Breast epithelium (tissue), 4 donors: ENCODE measurements around the gene CAMTA1. TPM values are rescaled to one million over a fixed set of nuclear protein-coding genes. Genes with fewer than 3 reads are reported as not detected.

Source experiments
- DNase-seq, 2 donors: peaks; one replicate each; pipeline ENCODE4 v3.0.0-alpha.2; 2019; ENCODE audit warnings: low spot score in 2 of 2
- H3K27ac ChIP-seq, 2 donors: fragments of 200-600 bp; sonication (generic) in 1 of 2; one replicate each; pipeline ENCODE4 v1.5.1; 2016 to 2019; ENCODE audit warnings: mild to moderate bottlenecking in 1 of 2
- H3K27me3 ChIP-seq, 2 donors: fragments of 200-600 bp; sonication (generic) in 1 of 2; one replicate each; pipeline versions ENCODE4 v1.5.1 to v1.6.0; 2017 to 2019; ENCODE audit warnings: control low read depth in 1 of 2, mild to moderate bottlenecking in 1 of 2
- H3K36me3 ChIP-seq: fragments of 200-600 bp; one replicate; pipeline ENCODE4 v1.5.1; 2019
- H3K4me1 ChIP-seq, 2 donors: fragments of 200-600 bp; sonication (generic); one replicate each; pipeline ENCODE4 v1.5.1; 2016 to 2019; ENCODE audit warnings: control low read depth in 1 of 2
- H3K4me3 ChIP-seq, 3 donors: fragments of 200-600 bp; sonication (generic); 1 replicate in 2 of 3; 2 replicates in 1 of 3; pipeline ENCODE4 v1.5.1; 2016 to 2019; ENCODE audit warnings: mild to moderate bottlenecking in 3 of 3, moderate library complexity in 2 of 3
- H3K9me3 ChIP-seq, 2 donors: fragments of 200-600 bp; sonication (generic) in 1 of 2; one replicate each; pipeline ENCODE4 v1.5.1; 2016 to 2019; ENCODE audit warnings: control low read depth in 1 of 2
- POLR2A ChIP-seq: fragments of 450-650 bp; IDR thresholded peaks from one replicate; pipeline ENCODE4 v1.6.1; 2016; ENCODE audit warnings: antibody characterized with exemption, mild to moderate bottlenecking, moderate library complexity
- POLR2AphosphoS5 ChIP-seq, 3 donors: sonication (generic); formaldehyde crosslinking; IDR thresholded peaks; one replicate each; pipeline ENCODE4 v1.6.1; 2017; ENCODE audit warnings: antibody characterized with exemption in 3 of 3
- intact Hi-C: fragments of 100-400 bp; cut with DNase I; formaldehyde crosslinking; loops from one replicate; pipeline ENCODE4 v1.15.1; 2023; ENCODE audit warnings: low total_unique reads
- total RNA-seq, 3 donors: library from RNA; depleted of rRNA; stranded (reverse); fragments of >200 nt; gene quantifications; one replicate each; pipeline ENCODE4 v1.1.0, GENCODE V29; 2016
- TF ChIP-seq, protein P1 (sequence below), 3 donors: fragments of 450-650 bp; IDR thresholded peaks; one replicate each; pipeline ENCODE4 v1.5.1; 2016 to 2017; ENCODE audit warnings: antibody characterized with exemption in 3 of 3, mild to moderate bottlenecking in 3 of 3, moderate library complexity in 3 of 3

The CAMTA1 gene
- total RNA-seq, 3 donors from 2014 or later = 53.4 to 84.0 (median 61.9) TPM

DNA sequence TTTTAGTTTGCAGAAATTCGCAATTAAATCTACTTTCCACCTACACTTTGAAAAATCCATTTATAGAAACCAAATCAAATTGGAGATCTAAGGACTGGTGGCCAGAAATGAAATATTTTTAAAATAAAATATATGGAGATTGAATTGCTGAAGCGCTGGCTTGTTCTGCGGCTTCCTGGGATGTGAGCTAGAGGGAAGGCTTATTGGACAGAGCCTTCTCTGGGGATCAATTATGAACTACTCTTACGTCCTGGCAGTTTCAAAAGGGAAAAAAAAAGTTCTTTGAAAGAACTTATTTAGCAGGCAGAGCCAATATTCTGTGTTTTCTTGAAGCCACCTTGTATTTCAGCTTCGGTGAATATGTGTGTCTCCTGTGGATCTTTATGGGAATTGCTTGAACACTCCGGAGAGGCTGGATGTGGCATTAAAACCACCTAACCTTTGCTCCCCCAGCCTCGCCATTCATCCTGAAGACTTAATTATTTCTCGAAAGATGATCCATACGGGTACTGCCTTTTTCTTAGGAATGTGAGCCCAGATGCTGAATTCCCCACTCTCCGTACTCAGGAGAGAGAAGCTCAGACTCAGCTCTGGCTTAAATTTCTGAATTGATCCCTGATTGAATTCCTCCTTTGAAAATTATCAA, 506.9 kb downstream of the CAMTA1 start:
- Histone ChIP-seq H3K4me1 (no peaks in the 10 kb centered on the region), H3K4me3 (no peak overlapping the region), H3K9me3 (peaks cover 0 to 7% of the 10 kb centered on the region in 2 donors), H3K36me3 (no peaks in the 10 kb centered on the region), H3K27me3 (peaks cover 0 to 4% of the 10 kb centered on the region in 2 donors), H3K27ac (no peak overlapping the region)
- intact Hi-C loops = no loop called here
- no peak for TF ChIP-seq POLR2AphosphoS5 (IDR thresholded peaks at IDR 0.05)
- TF ChIP-seq POLR2A = no peak
- TF ChIP-seq, protein P1, sequence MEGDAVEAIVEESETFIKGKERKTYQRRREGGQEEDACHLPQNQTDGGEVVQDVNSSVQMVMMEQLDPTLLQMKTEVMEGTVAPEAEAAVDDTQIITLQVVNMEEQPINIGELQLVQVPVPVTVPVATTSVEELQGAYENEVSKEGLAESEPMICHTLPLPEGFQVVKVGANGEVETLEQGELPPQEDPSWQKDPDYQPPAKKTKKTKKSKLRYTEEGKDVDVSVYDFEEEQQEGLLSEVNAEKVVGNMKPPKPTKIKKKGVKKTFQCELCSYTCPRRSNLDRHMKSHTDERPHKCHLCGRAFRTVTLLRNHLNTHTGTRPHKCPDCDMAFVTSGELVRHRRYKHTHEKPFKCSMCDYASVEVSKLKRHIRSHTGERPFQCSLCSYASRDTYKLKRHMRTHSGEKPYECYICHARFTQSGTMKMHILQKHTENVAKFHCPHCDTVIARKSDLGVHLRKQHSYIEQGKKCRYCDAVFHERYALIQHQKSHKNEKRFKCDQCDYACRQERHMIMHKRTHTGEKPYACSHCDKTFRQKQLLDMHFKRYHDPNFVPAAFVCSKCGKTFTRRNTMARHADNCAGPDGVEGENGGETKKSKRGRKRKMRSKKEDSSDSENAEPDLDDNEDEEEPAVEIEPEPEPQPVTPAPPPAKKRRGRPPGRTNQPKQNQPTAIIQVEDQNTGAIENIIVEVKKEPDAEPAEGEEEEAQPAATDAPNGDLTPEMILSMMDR (IDR thresholded peaks at IDR 0.05) = no peak
- no peak for DNase-seq

DNA sequence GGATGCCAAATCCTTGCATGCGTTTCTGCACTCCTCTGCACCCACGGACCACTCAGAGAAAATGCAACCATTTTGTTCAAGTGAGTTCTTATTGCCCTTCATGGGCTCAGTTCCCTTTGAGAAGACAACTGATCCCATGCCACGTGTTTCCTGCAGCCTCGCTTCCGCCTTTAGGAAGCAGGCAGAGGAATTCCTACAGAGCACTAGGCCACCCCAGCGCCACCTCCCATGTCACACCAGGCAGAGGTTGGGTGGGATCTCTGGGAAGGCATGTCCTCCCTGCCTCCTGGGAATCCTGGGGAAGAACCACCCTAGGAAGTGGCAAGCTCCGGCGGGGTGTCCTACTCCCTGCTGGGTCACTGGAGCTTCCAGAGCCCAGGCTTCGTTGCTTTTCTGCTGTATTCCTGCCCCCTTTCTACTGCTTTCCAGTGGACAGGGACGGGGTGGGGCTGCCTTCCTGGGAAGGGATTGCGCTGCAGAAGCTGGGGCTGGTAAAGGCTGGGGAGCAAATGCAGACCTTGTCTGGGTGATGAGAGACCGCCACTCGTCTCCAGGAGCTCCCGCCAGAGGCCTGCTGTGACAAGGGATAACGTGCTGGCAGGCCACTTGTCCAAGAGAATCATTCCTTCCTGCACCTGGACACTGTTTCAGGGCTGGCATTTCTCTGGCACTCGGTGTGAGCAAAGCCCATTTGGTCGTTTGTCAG, 507.6 kb downstream of the CAMTA1 start:
- no peaks in the 10 kb centered on the region for H3K36me3 ChIP-seq
- no peak overlapping the region for H3K27ac ChIP-seq
- H3K4me1 ChIP-seq = no peaks in the 10 kb centered on the region
- intact Hi-C loops = no loop called here
- peaks cover 0 to 4% of the 10 kb centered on the region in 2 donors for H3K27me3 ChIP-seq
- DNase-seq = no peak
- TF ChIP-seq POLR2AphosphoS5 (IDR thresholded peaks at IDR 0.05) (no peak), POLR2A (no peak)
- TF ChIP-seq, protein P1 (IDR thresholded peaks at IDR 0.05) = no peak
- H3K9me3 ChIP-seq = peaks cover 0 to 7% of the 10 kb centered on the region in 2 donors
- no peak overlapping the region for H3K4me3 ChIP-seq

- Histone ChIP-seq H3K27ac (no peak overlapping the region), H3K27me3 (peaks cover 0 to 4% of the 10 kb centered on the region in 2 donors), H3K9me3 (peaks cover 0 to 7% of the 10 kb centered on the region in 2 donors), H3K4me1 (no peaks in the 10 kb centered on the region), H3K4me3 (no peak overlapping the region), H3K36me3 (no peaks in the 10 kb centered on the region)
- intact Hi-C loops = no loop called here
- TF ChIP-seq POLR2A = no peak
- TF ChIP-seq, protein P1 (IDR thresholded peaks at IDR 0.05) = no peak
- TF ChIP-seq POLR2AphosphoS5 (IDR thresholded peaks at IDR 0.05) = no peak
- no peak for DNase-seq
Measured at GRCh38 chr1:7293702-7294629, 508.7 kb downstream of the CAMTA1 start.

DNA sequence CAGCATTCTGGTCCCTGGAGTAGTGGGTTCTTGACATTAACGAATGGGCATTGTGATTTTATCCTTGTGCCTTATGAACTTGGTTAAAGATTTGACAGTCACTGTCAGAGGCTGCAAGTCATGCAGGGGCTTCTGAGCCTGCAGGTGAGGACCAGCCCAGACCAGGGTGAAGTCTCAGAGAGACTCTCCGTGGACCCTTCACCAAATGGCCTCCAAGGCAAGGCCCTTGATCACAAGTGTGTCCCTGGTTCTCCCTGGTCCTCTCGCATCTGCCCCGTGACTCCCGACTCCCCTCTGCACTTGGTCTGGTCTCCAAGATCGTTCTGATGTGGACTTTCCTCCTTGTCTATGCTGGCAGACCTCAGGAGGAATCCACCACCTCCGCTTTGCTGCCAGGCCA, 509.4 kb downstream of the CAMTA1 start:
- intact Hi-C loops = no loop called here
- no peak overlapping the region for H3K4me3 ChIP-seq
- DNase-seq = no peak
- peaks cover 0 to 3% of the 10 kb centered on the region in 2 donors for H3K4me1 ChIP-seq
- no peak overlapping the region for H3K27ac ChIP-seq
- H3K36me3 ChIP-seq = no peaks in the 10 kb centered on the region
- TF ChIP-seq, protein P1 (IDR thresholded peaks at IDR 0.05) = no peak
- TF ChIP-seq POLR2AphosphoS5 (IDR thresholded peaks at IDR 0.05) (no peak), POLR2A (no peak)
- peaks cover 0 to 4% of the 10 kb centered on the region in 2 donors for H3K27me3 ChIP-seq
- peaks cover 0 to 7% of the 10 kb centered on the region in 2 donors for H3K9me3 ChIP-seq
